HPDE6-E6E7 (cell line): ENCODE results near the gene SLC39A7.
A peak's percentile ranks its signal among the peaks of the same experiment; 100 is the strongest.

ENCODE experiments used
- DNase-seq: peaks from one replicate; pipeline ENCODE4 v3.0.0; 2011; ENCODE audit warnings: missing footprints; ENCODE audit errors: extremely low spot score

SLC39A7 gene, protein sequence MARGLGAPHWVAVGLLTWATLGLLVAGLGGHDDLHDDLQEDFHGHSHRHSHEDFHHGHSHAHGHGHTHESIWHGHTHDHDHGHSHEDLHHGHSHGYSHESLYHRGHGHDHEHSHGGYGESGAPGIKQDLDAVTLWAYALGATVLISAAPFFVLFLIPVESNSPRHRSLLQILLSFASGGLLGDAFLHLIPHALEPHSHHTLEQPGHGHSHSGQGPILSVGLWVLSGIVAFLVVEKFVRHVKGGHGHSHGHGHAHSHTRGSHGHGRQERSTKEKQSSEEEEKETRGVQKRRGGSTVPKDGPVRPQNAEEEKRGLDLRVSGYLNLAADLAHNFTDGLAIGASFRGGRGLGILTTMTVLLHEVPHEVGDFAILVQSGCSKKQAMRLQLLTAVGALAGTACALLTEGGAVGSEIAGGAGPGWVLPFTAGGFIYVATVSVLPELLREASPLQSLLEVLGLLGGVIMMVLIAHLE

DNA sequence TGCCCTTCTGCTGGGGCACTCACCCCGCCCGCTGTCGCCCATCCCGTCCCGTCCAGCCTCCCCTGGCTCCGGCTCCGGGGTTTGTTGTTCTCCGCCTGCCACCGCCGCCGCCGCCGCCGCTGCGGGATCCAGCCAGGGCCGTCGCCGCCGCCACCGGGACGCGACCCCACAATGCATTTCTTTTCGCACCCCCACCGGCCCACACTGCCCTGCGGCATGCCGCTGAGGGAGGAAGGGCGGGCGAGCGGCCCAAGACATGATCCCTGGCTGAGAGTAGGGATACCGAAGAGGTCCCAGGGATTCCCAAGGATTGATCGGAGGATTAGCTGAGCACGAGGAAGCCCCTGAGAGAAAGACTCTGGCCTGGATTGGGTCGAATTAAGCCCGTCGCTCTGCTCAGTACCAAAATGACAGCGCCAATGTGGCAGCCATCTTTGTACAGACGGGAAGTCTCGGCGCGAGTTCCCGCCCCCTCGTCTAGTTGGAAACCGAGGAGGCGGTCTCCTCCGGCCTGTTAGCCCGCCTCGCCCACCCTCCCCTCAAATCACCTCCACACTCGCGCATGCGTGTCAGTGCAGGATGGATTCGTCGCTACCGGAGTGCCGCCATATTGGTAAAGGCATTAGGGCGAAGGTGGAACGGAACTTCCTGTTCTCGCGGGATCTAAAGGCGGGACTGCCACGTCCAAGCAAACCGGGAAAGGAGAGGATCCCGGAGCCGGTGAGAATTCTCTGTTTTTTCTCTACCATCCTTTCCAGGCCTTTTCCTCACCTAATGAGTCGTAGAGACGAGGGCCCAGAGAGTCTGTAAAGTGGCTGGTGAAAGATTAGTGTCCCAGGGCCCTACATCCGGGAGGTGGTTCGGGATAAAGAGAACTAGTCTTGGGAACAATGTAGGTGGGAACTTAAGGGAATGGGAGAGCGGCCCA lies at the start of gene SLC39A7, which contains the start of gene RXRB:
SLC39A7 (plus strand) TSS at position 649 of the 928 bp plus-strand sequence. CDS start 379 bp downstream, outside the sequence.
RXRB (minus strand) TSS at position 447 of the 928 bp plus-strand sequence; CDS start at position 258, 189 bp downstream.
- peak; percentile 96 for DNase-seq

DNA sequence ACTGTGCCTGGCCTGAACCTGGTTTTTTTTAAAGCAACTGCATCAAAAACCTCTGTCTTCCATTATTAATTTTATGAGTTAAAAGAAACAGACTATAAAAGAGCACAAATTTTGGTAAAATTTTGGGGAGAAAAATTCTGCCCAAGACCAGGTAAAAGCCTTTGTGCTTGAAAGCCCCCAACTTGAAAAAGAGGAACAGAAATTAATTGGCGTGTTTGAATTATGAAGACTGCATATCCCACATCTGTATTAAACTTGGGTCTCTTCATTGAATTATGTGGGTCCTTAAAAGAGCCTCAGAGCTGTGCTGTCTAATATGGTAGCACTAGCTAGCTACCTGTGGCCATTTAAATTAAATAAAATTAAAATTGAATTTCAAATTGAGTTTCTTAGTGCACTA lies 49.6 kb upstream of the SLC39A7 start:
- DNase-seq = no peak

DNA sequence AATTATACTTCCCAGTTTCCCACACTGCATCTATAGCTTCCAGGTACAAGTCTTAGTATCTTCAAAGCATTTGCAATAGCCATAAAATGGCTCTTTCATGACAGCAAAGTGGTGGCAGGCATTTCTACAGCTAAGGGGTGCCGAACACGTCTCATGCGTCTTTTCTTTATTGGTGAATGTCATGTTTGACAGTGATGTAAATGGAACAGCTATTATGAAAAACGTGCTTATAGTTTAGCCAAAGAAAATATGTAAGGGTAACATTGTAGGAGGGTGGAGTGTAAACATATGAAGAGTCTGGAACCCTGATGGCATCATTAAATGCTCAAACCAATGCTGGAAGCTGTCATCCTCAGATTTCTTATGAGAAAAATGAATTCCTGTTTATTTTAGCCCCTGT lies 46.3 kb upstream of the SLC39A7 start:
- no peak for DNase-seq

DNA sequence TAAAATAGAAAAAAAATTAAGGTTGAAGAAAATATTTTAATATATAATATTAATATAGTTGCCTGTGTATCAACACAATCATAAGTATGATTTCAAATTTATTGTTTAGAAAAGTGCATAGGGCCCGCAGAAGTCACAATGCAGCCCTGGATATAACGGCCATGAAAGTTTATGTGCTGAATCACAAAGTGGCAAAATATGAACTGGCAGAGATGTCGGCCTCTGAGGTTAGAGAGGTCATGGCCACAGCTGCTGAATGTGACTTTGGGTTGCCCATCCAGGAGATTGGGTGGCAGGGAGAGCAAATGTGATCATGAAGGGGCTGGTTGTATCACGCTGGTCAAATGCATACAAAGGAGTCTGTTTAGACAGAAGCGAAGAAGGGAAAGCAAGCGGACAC lies 44.1 kb upstream of the SLC39A7 start:
- DNase-seq = no peak

DNA sequence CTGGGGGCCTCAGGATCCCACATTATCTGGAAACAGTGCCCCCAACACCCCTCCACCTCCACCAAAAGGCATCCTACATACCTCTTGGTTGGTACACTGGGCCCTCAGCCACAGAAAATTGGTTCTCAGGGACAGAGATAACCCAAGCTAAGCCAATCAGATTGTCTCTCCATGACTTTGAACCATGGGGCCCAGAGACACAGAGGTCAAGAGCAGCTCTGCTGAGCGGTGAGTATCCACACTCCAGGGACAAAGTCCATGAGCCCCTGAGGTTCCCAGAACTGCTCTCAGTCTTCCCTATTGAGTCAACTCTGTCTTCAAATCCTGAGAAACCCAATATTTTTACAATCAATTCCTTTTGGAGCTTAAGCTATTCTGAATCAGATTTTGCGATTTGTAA lies 43.7 kb upstream of the SLC39A7 start:
- no peak for DNase-seq

DNA sequence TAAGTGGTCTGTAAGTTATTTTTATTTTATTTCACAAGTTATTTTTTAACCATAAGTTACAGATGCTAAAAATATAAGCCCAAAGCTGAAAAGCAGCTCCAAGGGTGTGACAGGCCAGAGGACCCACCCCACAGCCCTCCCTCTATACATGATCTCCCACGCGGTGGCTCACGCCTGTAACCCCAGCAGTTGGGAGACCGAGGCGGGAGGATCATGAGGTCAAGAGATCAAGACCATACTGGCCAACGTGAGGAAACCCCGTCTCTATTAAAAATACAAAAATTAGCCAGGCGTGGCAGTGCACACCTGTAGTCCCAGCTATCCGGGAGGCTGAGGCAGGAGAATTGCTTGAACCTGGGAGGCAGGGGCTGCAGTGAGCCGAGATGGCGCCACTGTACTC lies 40.6 kb upstream of the SLC39A7 start:
- DNase-seq = no peak

DNA sequence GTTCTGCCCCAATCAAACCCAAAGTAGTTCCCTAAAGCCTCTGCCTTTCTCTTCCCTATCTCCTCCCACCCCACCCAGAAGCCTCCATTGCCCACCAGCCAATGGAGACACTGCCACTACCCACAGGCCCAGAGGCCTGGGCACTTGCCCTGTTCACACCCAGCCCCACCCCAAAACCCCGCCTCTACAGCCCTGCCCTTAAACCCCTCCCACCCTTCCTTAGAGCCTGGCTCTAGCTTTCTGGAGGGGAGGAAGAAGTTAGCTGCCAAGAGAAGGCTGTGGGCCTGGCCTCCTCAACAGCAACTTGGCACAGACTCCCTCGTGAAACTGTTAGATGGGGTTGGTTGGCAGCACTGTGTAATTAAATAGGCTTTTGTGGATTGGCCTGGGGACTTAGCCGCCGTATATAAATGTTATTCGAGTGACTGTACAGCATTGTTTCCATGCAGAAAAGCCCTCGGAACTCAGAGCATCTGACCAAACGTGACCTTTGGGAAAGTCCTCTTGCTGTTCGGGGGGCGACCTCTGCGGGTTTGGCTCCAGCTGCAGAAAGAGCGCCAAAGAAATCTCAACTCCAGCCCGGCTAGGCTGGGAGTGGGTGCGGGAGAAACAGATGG lies 39.8 kb upstream of the SLC39A7 start:
- DNase-seq = peak; percentile 22

DNA sequence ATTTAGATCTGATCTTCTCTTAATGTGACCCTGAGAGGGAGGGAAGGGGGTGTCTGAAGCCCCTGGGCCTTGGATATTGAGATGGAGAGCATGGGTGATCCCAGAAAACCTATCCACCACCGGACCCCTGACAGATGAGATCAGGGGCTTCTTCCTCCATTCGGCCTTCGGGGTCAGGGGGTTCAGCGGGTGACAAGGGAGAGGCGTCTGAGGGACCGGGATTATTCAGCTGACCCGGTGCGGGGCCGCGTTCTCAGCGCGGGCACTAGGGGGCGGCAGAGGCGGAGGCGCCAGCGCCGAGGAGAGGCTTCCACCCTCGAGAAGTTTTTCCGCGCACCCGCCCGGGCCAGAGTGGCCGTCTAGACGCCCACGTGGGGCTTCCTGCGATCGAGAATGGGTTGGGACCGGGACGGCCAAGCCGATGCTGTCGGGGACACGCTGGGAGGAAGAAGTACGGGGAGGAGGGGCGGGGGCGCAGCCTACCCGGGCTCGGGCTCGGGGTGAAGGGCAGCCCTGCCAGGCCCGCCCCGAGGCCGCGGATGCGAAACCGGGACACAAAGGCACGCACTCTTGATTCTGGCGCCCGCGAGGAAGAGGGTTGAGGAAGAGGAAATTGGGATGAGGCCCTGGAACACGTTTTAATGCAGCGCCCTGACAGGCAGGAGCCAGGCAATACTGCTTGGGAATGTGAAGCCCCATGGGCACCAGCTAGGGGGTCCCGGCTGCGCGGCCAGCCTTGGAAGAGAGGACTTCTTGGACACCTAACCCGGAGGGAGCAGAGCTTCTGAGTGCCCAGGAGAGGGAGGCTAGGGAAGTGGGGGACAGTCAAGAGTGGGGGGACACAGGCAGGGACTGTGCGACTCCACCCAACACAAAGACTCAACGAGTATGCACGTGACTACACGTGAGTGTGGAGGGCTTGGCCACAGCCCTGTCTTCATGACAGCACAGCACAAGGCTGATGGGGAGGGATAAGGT lies 39.0 kb upstream of the SLC39A7 start:
- peak; percentile 81 for DNase-seq

DNA sequence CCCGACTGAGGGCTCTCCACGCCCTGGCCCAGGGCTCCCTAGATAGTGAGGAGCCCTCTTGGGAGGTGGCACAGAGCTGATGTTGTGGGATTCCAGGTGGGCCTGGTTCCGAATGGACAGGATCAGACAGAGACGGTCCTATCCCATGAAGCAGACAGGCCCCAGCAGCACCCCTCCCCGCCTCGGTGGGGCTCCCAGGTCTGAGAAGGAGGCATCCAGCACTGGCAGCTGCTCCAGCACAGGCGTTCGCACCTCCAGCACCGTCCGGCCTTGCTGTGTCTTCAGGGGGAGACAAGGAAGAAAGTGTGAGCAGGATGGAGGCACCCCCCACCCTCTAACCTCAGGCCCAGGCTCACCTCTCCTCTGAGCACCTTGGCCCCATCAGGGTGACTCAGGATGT lies 37.1 kb upstream of the SLC39A7 start:
- no peak for DNase-seq

DNA sequence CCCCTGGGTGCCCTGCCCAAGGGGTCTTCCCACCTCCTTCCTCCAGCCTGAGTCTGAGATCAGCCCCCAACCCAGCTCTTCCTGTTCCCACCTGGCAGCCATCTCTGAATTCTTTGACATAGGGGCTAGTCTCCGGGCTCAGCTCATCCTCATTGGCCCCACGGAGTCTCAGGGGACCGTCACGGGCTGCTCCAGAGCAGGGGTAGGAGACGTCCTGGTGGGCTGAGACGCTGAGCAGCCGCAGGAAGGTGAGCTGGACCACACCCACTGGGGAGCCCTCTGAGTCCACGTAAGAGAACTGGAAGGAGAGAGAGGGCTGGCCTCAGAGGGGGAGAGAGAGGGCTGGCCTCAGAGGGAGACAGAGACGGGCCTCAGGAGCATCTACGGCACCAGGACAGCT lies 36.5 kb upstream of the SLC39A7 start:
- no peak for DNase-seq

DNA sequence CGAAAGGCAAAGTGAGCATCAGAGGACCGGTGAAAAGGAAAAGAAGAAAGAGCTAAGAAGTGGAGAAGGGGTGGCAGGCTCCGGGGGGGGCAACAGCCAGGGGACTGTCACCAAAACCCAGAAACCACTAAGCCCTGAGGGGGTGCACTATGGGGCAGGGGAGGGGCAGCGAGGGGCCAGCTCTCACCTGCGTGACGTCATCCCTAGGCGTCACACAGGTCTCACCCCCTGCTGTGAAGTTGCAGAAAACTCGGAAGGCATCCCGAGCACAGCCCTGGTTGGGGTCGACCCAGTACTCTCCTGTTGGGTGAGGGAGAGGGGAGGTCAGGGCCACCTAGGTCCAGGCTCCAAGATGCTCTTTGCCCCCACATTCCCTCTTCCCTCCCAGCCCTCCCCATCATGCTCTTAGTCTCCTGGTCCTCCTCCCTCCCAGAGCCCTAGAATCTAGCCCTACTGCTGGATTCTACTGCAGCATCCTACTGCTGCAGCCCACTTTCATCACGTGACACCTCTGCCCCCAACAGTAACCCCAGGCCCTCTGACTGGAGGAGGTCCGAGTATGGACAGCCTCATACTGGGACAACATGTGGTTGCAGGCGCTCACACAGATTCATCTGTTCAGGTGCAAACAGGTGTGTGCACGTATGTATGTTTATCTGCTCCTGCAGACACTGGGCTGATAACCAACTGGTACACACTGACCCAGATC lies 35.8 kb upstream of the SLC39A7 start:
- DNase-seq = no peak

DNA sequence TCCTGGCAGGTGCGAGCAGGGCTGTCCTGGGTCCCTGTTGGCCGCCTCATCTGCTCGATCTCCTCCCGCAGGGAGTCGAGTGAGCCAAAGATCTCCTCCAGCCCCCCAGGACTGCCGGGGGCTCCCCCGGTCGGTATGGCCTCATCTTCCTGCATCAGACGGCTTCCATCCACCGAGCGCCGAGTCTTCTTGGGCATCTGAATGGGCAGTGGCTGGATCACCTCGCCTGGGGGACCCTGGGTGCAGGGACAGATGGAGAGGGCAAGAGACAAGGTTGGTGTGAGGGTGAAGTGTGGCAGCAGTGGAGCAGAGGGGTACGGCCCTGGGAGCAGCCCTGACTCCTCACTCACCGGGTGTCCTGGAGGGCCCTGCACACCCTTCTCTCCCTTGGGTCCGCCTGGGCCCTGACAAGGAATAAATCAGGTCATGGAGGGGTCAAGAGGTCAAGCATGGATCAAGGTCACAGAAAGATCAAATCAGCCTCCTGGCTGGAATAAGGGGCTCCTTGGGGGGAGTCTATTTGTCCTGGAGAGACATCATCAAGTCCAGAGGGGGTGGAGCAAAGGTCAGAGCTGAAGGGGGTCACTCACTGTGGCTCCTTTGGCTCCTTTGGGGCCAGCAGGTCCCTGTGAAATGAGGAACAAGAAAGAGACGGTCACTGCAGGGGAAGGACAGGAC lies 34.9 kb upstream of the SLC39A7 start:
- DNase-seq = no peak

DNA sequence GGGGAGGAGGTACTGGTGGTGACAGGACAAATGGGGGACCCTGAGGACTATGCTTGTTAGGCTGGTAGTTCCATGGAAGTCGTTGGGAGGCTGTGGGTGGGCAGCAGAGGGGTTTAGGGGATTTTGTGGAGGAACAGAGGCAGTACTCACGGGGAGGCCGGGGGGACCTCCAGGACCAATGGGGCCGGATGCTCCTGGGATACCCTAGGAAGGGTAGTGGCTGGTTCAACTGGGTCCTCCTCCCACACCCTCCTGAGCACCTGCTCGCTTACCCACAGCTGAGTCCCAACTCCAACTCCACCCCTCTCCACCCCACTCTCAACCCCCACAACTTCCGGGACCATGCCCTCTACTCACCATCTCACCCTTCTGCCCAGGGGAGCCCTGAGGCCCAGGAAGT lies 34.3 kb upstream of the SLC39A7 start:
- no peak for DNase-seq

DNA sequence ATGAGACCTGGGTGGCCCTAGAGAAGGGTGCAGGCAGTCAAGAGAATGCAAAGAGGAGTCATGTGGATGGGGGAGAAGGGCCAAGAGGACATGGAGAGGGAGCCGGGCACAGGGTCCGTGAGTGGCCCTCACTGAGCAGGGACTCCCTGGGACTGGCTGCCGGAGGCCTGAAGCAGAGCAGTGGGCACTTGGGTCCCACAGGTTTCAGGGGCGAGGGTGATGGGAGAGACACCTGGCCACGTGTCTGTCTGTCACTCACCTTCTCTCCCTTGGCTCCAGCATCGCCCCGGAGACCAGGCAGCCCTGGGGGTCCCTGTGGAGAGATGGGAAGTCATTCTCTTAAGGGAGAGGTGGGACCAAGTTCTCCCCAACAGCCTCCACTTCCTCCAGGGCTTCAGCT lies 33.9 kb upstream of the SLC39A7 start:
- DNase-seq = no peak

DNA sequence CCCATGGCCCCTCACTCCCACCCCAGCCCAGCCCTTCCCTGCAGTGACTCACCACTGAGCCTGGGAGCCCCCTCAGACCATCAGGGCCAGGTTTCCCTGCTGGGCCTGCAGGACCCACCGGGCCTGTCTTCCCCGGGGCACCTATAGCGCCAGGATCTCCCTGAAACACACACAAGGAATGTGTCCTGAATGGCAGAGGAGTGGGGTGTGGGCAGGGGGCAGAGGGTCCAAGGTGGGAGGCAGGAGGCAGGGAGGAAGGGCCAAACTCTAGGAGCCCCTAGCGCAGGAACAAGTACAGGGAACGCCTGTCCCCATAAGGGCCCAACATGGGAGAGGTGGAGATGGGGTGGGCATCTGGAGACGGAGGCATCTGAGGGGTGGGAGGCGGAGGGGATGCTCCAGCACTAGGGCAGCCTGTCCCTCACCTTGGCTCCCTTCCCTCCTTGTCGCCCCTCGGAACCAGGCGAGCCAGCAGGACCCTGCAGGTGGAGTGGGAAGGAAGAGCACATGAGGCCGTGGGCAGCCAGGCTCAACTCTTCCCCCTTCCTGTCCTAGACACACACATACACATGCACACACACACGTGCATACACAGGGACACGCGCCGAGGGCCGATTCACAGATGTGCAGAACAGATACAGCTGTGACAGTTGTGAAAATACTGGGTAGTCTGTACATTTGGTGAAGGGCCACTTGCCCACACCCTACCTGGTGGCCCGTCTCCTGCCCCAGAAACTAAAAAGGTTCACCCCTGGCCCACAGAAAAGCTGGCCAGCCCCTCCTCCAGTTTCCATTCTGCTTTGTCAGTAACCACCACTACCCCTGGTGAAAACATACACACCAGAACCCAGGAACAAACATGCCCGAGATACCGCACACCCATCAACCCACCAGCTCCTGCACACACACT lies 33.0 kb upstream of the SLC39A7 start:
- DNase-seq = no peak

DNA sequence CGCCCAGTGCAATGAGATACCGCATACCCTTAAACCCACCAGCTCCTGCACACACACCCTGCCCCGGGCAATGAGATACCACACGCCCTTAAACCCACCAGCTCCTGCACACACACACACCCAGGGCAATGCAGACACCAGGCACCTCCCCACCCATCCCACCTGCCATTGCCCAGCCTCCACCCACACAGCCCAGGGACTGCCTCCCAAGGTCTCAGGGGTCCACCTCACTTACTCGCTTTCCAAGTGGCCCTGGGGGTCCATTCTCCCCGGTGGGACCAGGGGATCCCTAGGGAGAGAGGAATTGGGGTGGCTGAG lies 32.4 kb upstream of the SLC39A7 start:
- no peak for DNase-seq

DNA sequence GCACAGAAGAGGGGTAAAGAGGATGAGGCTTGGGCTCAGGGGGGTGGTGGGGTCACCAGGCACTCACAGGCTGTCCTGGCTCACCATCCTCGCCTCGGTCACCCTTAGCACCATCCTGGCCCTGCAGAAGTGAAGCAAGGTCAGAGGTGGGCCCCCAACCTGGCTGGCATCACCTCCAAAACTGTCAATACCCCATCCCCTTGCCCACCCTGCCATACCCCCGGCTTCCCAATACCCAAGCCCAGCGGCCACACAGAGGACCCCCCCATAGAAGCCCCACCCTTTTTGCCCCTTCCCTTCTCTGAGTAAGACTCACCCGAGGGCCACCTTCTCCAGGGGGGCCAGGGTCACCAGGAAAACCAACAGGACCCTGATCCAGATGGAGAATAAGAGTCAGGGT lies 32.0 kb upstream of the SLC39A7 start:
- no peak for DNase-seq

DNA sequence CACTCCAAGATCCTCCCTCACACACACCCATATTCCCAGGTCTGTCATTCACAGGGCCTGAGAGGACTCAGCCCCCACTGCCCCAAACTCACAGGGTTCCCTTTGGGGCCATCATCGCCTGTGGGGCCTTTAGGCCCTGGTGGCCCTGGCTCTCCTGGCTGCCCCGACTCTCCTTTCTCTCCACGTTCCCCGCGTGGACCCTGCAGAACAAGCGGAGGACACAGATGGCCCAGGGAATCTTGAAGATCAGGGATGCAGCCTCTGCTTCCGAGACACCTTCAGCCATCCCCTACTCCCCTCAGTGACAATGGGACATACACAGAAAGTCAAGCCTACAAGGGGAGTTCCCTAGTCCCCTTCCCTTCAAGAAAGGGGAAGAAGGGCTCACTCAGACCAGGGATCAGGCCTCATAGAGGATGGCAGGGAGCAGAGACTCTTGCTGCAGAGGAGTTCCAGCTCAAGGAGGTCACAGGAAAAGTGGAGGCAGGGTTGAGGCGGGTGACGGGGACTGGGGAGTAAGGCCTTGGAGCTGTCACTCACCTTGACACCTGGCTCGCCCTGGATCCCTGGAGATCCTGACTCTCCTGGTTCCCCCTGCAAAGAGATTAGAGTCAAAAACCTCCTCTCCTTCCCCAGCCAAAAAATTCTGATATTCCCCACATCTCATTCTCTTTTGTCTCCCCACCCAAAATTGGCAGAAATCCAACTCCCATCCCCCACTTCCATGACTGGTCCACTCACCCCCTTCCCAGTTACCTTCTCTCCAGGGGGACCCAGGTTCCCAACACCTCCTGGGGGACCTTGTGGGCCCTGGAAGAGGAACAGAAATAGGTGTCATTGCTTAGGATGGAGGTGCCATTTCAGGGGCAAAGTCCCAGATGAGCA lies 31.1 kb upstream of the SLC39A7 start:
- DNase-seq = no peak
